Prostate gland (tissue), 2 donors: ENCODE measurements around the gene DOCK2.

Experiments
- CTCF ChIP-seq, 4 experiments: fragments of 200-600 bp in 2 of 4; fragments of 450-650 bp in 2 of 4; sonication (generic) in 2 of 4; IDR thresholded peaks; 1 replicate in 3 of 4; 2 replicates in 1 of 4; pipeline ENCODE4 v1.5.1; 2016 to 2019; ENCODE audit warnings: antibody characterized with exemption in 4 of 4, mild to moderate bottlenecking in 2 of 4, moderate library complexity in 2 of 4
- POLR2A ChIP-seq: fragments of 450-650 bp; IDR thresholded peaks from one replicate; pipeline ENCODE4 v1.6.1; 2016; ENCODE audit warnings: antibody characterized with exemption, mild to moderate bottlenecking
- POLR2AphosphoS5 ChIP-seq: sonication (generic); formaldehyde crosslinking; IDR thresholded peaks from one replicate; pipeline ENCODE4 v1.6.1; 2017; ENCODE audit warnings: antibody characterized with exemption

- TF ChIP-seq CTCF (IDR thresholded peaks at IDR 0.05) (no peak), POLR2A (no peak), POLR2AphosphoS5 (no peak)
Measured at GRCh38 chr5:169764018-169764378, 126.9 kb downstream of the DOCK2 start.
